ENCODE data around the gene STK24.

Gene STK24

DNA sequence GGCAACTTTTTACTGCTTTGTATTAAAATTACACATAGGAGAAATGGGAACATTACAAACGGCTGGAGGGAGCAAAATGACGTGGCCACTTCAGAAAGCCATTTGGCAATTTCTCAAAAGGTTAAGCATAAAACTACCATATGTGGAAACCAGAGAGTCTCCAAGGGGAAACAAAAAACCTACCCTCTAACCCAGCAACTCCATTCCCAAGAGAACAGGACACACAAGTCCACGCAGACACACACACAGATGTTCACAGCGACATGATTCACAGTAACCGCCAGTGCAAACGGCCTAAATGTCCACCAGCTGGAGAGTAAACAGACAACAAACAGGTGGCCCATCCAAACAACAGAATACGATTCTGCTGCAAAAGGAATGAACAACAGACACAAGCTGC lies 37.2 kb downstream of the STK24 start:
- no CpG with 5 or more reads among the region's 7 CpGs for WGBS, 2 donors (ENCODE audit: extremely low coverage in 2 of 2, insufficient read length in 2 of 2, insufficient replicate concordance in 1 of 2)
- Histone ChIP-seq H2BK15ac (ENCODE audit: low read length) (no peak overlapping the region), H3K4me1 (ENCODE audit: control insufficient read depth in 2 of 2, insufficient read depth in 1 of 2, low read depth in 1 of 2, low read length in 2 of 2) (peaks cover 20 to 21% of the 10 kb centered on the region in 2 donors), H4K8ac (ENCODE audit: low read depth, low read length) (no peak overlapping the region), H3K4me2 (ENCODE audit: insufficient read depth, low read length, poor library complexity, severe bottlenecking) (no peak overlapping the region), H2BK12ac (ENCODE audit: low read length) (no peak overlapping the region), H2AK5ac (ENCODE audit: low read depth, low read length) (no peak overlapping the region), H4K91ac (ENCODE audit: low read depth, low read length, poor library complexity) (no peak overlapping the region), H3K27ac (replicated peaks; ENCODE audit: low read length) (no peak overlapping the region), H2AFZ (ENCODE audit: low read length) (no peak overlapping the region), H3K4ac (ENCODE audit: low read length) (no peak overlapping the region), H3K14ac (ENCODE audit: low read length) (no peak overlapping the region), H3K9ac (ENCODE audit: low read depth, low read length, poor library complexity) (no peak overlapping the region), H3K36me3 (replicated peaks in 1 of 2; ENCODE audit: control insufficient read depth in 2 of 2, insufficient read depth in 2 of 2, low read length in 2 of 2) (peaks cover 1 to 20% of the 10 kb centered on the region in 2 donors), H3K79me1 (ENCODE audit: low read depth, low read length) (peaks cover 24% of the 10 kb centered on the region), H3K27me3 (ENCODE audit: control insufficient read depth in 3 of 3, insufficient read depth in 3 of 3, low read depth in 1 of 3, low read length in 3 of 3) (no peaks in the 10 kb centered on the region), H3K23ac (ENCODE audit: low read depth, low read length, poor library complexity) (no peak overlapping the region), H3K4me3 (ENCODE audit: low read length in 2 of 2) (no peak overlapping the region), H2BK120ac (ENCODE audit: low read depth, low read length) (no peak overlapping the region), H3K9me3 (replicated peaks in 1 of 2; ENCODE audit: control insufficient read depth in 2 of 2, insufficient read depth in 1 of 2, low read depth in 1 of 2, low read length in 2 of 2) (peaks cover 2 to 4% of the 10 kb centered on the region in 2 donors), H2BK5ac (ENCODE audit: low read length) (no peak overlapping the region), H3K18ac (ENCODE audit: low read length) (no peak overlapping the region)
- DNase-seq (ENCODE audit: low spot score): no peak

- no peak overlapping the region for H2AFZ ChIP-seq (ENCODE audit: low read length)
- peaks cover 2 to 4% of the 10 kb centered on the region in 2 donors for H3K9me3 ChIP-seq (replicated peaks in 1 of 2; ENCODE audit: control insufficient read depth in 2 of 2, insufficient read depth in 1 of 2, low read depth in 1 of 2, low read length in 2 of 2)
- no peak overlapping the region for H3K4ac ChIP-seq (ENCODE audit: low read length)
- peaks cover 1 to 20% of the 10 kb centered on the region in 2 donors for H3K36me3 ChIP-seq (replicated peaks in 1 of 2; ENCODE audit: control insufficient read depth in 2 of 2, insufficient read depth in 2 of 2, low read length in 2 of 2)
- H2BK15ac ChIP-seq (ENCODE audit: low read length): no peak overlapping the region
- no peak overlapping the region for H2BK120ac ChIP-seq (ENCODE audit: low read depth, low read length)
- no peak overlapping the region for H4K91ac ChIP-seq (ENCODE audit: low read depth, low read length, poor library complexity)
- no peak overlapping the region for H2BK12ac ChIP-seq (ENCODE audit: low read length)
- H2BK5ac ChIP-seq (ENCODE audit: low read length): no peak overlapping the region
- no peak overlapping the region for H4K8ac ChIP-seq (ENCODE audit: low read depth, low read length)
- H3K23ac ChIP-seq (ENCODE audit: low read depth, low read length, poor library complexity): no peak overlapping the region
- H3K14ac ChIP-seq (ENCODE audit: low read length): no peak overlapping the region
- no peak overlapping the region for H3K9ac ChIP-seq (ENCODE audit: low read depth, low read length, poor library complexity)
- H3K4me2 ChIP-seq (ENCODE audit: insufficient read depth, low read length, poor library complexity, severe bottlenecking): no peak overlapping the region
- H2AK5ac ChIP-seq (ENCODE audit: low read depth, low read length): no peak overlapping the region
- peaks cover 14 to 15% of the 10 kb centered on the region in 2 donors for H3K4me1 ChIP-seq (ENCODE audit: control insufficient read depth in 2 of 2, insufficient read depth in 1 of 2, low read depth in 1 of 2, low read length in 2 of 2)
- H3K18ac ChIP-seq (ENCODE audit: low read length): no peak overlapping the region
- H3K27me3 ChIP-seq (ENCODE audit: control insufficient read depth in 3 of 3, insufficient read depth in 3 of 3, low read depth in 1 of 3, low read length in 3 of 3): no peaks in the 10 kb centered on the region
- no peak for DNase-seq (ENCODE audit: low spot score)
- no peak overlapping the region for H3K4me3 ChIP-seq (ENCODE audit: low read length in 2 of 2)
- no CpG with 5 or more reads among the region's 8 CpGs for WGBS, 2 donors (ENCODE audit: extremely low coverage in 2 of 2, insufficient read length in 2 of 2, insufficient replicate concordance in 1 of 2)
- H3K27ac ChIP-seq (replicated peaks; ENCODE audit: low read length): no peak overlapping the region
- peaks cover 23% of the 10 kb centered on the region for H3K79me1 ChIP-seq (ENCODE audit: low read depth, low read length)
Observed at GRCh38 chr13:98538876-98539275, 38.0 kb downstream of the STK24 start.

GRCh38 chr13:98537740-98538139 lies 39.2 kb downstream of the STK24 start:
- no peak overlapping the region for H3K14ac ChIP-seq (ENCODE audit: low read length)
- DNase-seq (ENCODE audit: low spot score): no peak
- peaks cover 24% of the 10 kb centered on the region for H3K79me1 ChIP-seq (ENCODE audit: low read depth, low read length)
- no peak overlapping the region for H3K4me3 ChIP-seq (ENCODE audit: low read length in 2 of 2)
- H3K9ac ChIP-seq (ENCODE audit: low read depth, low read length, poor library complexity): no peak overlapping the region
- no peak overlapping the region for H3K4ac ChIP-seq (ENCODE audit: low read length)
- WGBS, 2 donors (ENCODE audit: extremely low coverage in 2 of 2, insufficient read length in 2 of 2, insufficient replicate concordance in 1 of 2): no CpG with 5 or more reads among the region's 6 CpGs
- no peak overlapping the region for H3K18ac ChIP-seq (ENCODE audit: low read length)
- H2AFZ ChIP-seq (ENCODE audit: low read length): no peak overlapping the region
- no peak overlapping the region for H4K8ac ChIP-seq (ENCODE audit: low read depth, low read length)
- peaks cover 2 to 4% of the 10 kb centered on the region in 2 donors for H3K9me3 ChIP-seq (replicated peaks in 1 of 2; ENCODE audit: control insufficient read depth in 2 of 2, insufficient read depth in 1 of 2, low read depth in 1 of 2, low read length in 2 of 2)
- no peak overlapping the region for H3K4me2 ChIP-seq (ENCODE audit: insufficient read depth, low read length, poor library complexity, severe bottlenecking)
- H3K27ac ChIP-seq (replicated peaks; ENCODE audit: low read length): no peak overlapping the region
- H3K36me3 ChIP-seq (replicated peaks in 1 of 2; ENCODE audit: control insufficient read depth in 2 of 2, insufficient read depth in 2 of 2, low read length in 2 of 2): peaks cover 1 to 20% of the 10 kb centered on the region in 2 donors
- no peak overlapping the region for H2BK15ac ChIP-seq (ENCODE audit: low read length)
- H2AK5ac ChIP-seq (ENCODE audit: low read depth, low read length): no peak overlapping the region
- no peaks in the 10 kb centered on the region for H3K27me3 ChIP-seq (ENCODE audit: control insufficient read depth in 3 of 3, insufficient read depth in 3 of 3, low read depth in 1 of 3, low read length in 3 of 3)
- H2BK120ac ChIP-seq (ENCODE audit: low read depth, low read length): no peak overlapping the region
- no peak overlapping the region for H2BK12ac ChIP-seq (ENCODE audit: low read length)
- no peak overlapping the region for H3K23ac ChIP-seq (ENCODE audit: low read depth, low read length, poor library complexity)
- peaks cover 5 to 12% of the 10 kb centered on the region in 2 donors for H3K4me1 ChIP-seq (ENCODE audit: control insufficient read depth in 2 of 2, insufficient read depth in 1 of 2, low read depth in 1 of 2, low read length in 2 of 2)
- H2BK5ac ChIP-seq (ENCODE audit: low read length): no peak overlapping the region
- H4K91ac ChIP-seq (ENCODE audit: low read depth, low read length, poor library complexity): no peak overlapping the region

DNA sequence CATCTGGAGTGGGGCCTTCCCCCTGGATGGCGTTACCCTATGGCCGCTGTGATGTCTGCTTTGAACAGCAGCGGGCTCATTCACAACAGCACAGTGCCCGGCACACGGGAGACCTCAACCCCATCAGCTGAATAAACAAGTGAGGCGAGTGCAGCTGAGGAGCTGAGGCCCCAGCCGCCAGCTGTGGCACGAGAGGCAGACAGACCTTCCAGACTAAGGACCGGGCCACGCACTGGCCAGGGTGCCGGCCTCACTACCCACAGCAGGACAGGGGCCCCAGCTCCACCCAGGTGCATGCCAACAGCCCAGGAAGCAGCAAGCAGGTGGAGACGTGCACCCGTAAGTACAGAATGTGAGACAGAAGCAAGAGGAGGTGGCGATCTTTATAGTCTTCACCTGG lies 39.6 kb downstream of the STK24 start:
- Histone ChIP-seq H4K91ac (ENCODE audit: low read depth, low read length, poor library complexity) (no peak overlapping the region), H3K27ac (replicated peaks; ENCODE audit: low read length) (no peak overlapping the region), H3K4me1 (ENCODE audit: control insufficient read depth in 2 of 2, insufficient read depth in 1 of 2, low read depth in 1 of 2, low read length in 2 of 2) (peaks cover under 1 to 11% of the 10 kb centered on the region in 2 donors), H3K14ac (ENCODE audit: low read length) (no peak overlapping the region), H2AFZ (ENCODE audit: low read length) (no peak overlapping the region), H3K4ac (ENCODE audit: low read length) (peak overlapping the region; percentile 10), H2AK5ac (ENCODE audit: low read depth, low read length) (no peak overlapping the region), H3K36me3 (replicated peaks in 1 of 2; ENCODE audit: control insufficient read depth in 2 of 2, insufficient read depth in 2 of 2, low read length in 2 of 2) (peaks cover 1 to 20% of the 10 kb centered on the region in 2 donors), H2BK120ac (ENCODE audit: low read depth, low read length) (peak overlapping the region; percentile 47), H3K4me3 (ENCODE audit: low read length in 2 of 2) (no peak overlapping the region), H3K27me3 (ENCODE audit: control insufficient read depth in 3 of 3, insufficient read depth in 3 of 3, low read depth in 1 of 3, low read length in 3 of 3) (no peaks in the 10 kb centered on the region), H3K9ac (ENCODE audit: low read depth, low read length, poor library complexity) (no peak overlapping the region), H3K4me2 (ENCODE audit: insufficient read depth, low read length, poor library complexity, severe bottlenecking) (no peak overlapping the region), H3K23ac (ENCODE audit: low read depth, low read length, poor library complexity) (no peak overlapping the region), H2BK12ac (ENCODE audit: low read length) (no peak overlapping the region), H4K8ac (ENCODE audit: low read depth, low read length) (no peak overlapping the region), H3K18ac (ENCODE audit: low read length) (peak overlapping the region; percentile 77), H3K79me1 (ENCODE audit: low read depth, low read length) (peaks cover 22% of the 10 kb centered on the region), H2BK15ac (ENCODE audit: low read length) (no peak overlapping the region), H3K9me3 (replicated peaks in 1 of 2; ENCODE audit: control insufficient read depth in 2 of 2, insufficient read depth in 1 of 2, low read depth in 1 of 2, low read length in 2 of 2) (peaks cover 2 to 4% of the 10 kb centered on the region in 2 donors), H2BK5ac (ENCODE audit: low read length) (no peak overlapping the region)
- DNase-seq (ENCODE audit: low spot score): no peak
- WGBS, 2 donors (ENCODE audit: extremely low coverage in 2 of 2, insufficient read length in 2 of 2, insufficient replicate concordance in 1 of 2): no CpG with 5 or more reads among the region's 14 CpGs

Data from neuronal stem cell (in vitro differentiated cells).